KMS-11 (cell line): Measurements from ENCODE around the gene SRSF7.
"Not testable (repeated sequence)": the region's sequence is repeated elsewhere in the genome, so short reads cannot be mapped to it uniquely, and the experiment has no call there.

ENCODE experiments used
- H2AFZ ChIP-seq: fragments of 200-600 bp; sonication (generic); 2 replicates; pipeline ENCODE4 v1.6.1; 2016; ENCODE audit warnings: antibody characterized with exemption, mixed run types, low read depth
- H3K27ac ChIP-seq: fragments of 200-600 bp; sonication (generic); 2 replicates; pipeline ENCODE4 v1.6.1; 2016; ENCODE audit warnings: mild to moderate bottlenecking, mixed run types
- H3K27me3 ChIP-seq: fragments of 200-600 bp; sonication (generic); 2 replicates; pipeline ENCODE4 v1.6.1; 2017; ENCODE audit warnings: mild to moderate bottlenecking, low read depth, mixed run types, moderate library complexity; ENCODE audit not compliant: insufficient read depth
- H3K36me3 ChIP-seq: fragments of 200-600 bp; sonication (generic); 2 replicates; pipeline ENCODE4 v1.6.1; 2017; ENCODE audit warnings: mild to moderate bottlenecking, mixed run types; ENCODE audit not compliant: insufficient read depth
- H3K4me1 ChIP-seq: fragments of 200-600 bp; sonication (generic); 2 replicates; pipeline ENCODE4 v1.6.1; 2016; ENCODE audit warnings: mild to moderate bottlenecking, low read depth, mixed run types; ENCODE audit not compliant: poor library complexity, severe bottlenecking
- H3K4me2 ChIP-seq: fragments of 200-600 bp; sonication (generic); 2 replicates; pipeline ENCODE4 v1.7.0; 2016; ENCODE audit warnings: mild to moderate bottlenecking, mixed run types
- H3K4me3 ChIP-seq: fragments of 200-600 bp; sonication (generic); IDR thresholded peaks from 2 replicates; pipeline ENCODE4 v1.6.1; 2017; ENCODE audit warnings: low read depth, low read length, mixed read lengths; ENCODE audit not compliant: insufficient read depth
- H3K79me2 ChIP-seq: fragments of 200-600 bp; sonication (generic); 2 replicates; pipeline ENCODE4 v1.6.1; 2016; ENCODE audit warnings: low read depth, mixed run types; ENCODE audit not compliant: insufficient read depth
- H3K9ac ChIP-seq: fragments of 200-600 bp; sonication (generic); 2 replicates; pipeline ENCODE4 v1.6.1; 2016; ENCODE audit warnings: mild to moderate bottlenecking, mixed run types
- H4K20me1 ChIP-seq: fragments of 200-600 bp; sonication (generic); 2 replicates; pipeline ENCODE4 v1.6.1; 2016; ENCODE audit warnings: mild to moderate bottlenecking, mixed run types; ENCODE audit not compliant: insufficient read depth
- TF ChIP-seq, protein P1 (sequence below): fragments of 200-600 bp; sonication (generic); conservative IDR thresholded peaks from 2 replicates; pipeline ENCODE4 v1.6.1; 2017; ENCODE audit warnings: low read depth, mild to moderate bottlenecking, antibody characterized with exemption, low read length, moderate library complexity, mixed read lengths

Gene SRSF7

DNA sequence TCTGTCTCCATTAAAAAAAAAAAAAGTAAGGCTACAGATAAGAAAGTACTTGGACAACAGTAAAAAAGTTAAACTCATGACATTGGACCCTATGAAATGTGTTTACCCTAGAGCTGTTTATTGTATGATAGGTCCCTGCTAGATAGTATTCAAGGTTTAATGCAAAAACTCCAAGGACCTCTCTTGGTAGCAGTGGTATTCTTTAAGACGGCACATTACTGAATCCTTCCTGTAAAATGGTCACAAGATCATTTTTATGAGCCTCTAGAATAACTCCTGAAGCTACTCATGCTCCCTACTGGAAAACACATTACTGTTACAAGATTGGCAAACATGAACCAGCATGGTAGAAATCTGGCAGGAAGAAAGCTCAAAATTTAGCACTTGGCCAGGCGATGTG lies 46.5 kb downstream of the SRSF7 start:
- Histone ChIP-seq H4K20me1 (no peaks in the 10 kb centered on the region), H3K79me2 (no peaks in the 10 kb centered on the region; the same call in 1 of the 2 replicates), H3K36me3 (no peaks in the 10 kb centered on the region), H3K4me1 (peaks cover 10% of the 10 kb centered on the region), H3K4me3 (no peak overlapping the region), H3K27me3 (no peaks in the 10 kb centered on the region), H3K4me2 (no peak overlapping the region), H3K9ac (no peak overlapping the region), H3K27ac (no peak overlapping the region), H2AFZ (no peak overlapping the region)
- TF ChIP-seq, protein P1, sequence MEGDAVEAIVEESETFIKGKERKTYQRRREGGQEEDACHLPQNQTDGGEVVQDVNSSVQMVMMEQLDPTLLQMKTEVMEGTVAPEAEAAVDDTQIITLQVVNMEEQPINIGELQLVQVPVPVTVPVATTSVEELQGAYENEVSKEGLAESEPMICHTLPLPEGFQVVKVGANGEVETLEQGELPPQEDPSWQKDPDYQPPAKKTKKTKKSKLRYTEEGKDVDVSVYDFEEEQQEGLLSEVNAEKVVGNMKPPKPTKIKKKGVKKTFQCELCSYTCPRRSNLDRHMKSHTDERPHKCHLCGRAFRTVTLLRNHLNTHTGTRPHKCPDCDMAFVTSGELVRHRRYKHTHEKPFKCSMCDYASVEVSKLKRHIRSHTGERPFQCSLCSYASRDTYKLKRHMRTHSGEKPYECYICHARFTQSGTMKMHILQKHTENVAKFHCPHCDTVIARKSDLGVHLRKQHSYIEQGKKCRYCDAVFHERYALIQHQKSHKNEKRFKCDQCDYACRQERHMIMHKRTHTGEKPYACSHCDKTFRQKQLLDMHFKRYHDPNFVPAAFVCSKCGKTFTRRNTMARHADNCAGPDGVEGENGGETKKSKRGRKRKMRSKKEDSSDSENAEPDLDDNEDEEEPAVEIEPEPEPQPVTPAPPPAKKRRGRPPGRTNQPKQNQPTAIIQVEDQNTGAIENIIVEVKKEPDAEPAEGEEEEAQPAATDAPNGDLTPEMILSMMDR, result no peak

DNA sequence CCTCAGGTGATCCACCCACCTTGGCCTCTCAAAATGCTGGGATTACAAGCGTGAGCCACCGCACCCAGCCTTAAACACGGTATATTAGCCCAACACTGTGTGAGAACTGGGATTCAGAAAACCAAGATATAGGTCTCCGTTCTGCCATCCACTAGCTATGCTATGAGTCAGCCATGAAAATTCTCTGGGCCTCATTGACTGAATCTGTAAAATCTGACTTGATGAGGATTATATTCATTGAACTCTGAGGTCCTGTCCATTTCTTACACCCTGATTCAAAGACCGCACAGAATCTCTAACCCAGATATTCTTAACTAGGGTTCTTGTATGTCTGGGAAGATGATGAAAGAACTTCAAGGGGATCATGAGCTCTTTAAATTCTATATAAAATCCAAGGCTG lies 47.8 kb downstream of the SRSF7 start:
- H3K27me3 ChIP-seq, H3K4me2 ChIP-seq: not testable (repeated sequence)

DNA sequence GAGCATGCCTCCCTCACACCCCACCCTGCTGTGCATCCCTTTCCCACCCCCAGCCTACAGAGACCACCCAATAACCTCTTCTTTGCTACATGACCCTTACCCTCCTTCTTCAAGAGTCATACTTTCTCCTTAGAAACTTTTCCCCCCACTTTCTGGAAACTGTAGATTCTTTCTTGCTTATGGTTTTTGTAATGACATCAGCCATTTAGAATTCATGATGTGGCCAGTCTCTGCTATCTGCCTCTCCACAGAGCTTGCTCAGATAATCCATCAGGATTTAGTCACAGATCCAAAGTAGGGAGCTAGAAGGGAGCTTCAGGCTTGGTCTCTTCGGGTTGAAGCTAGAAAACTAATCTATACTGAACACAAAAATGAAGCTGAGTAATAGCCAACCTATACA lies 48.7 kb downstream of the SRSF7 start:
- peaks cover 4% of the 10 kb centered on the region for H3K4me1 ChIP-seq
- TF ChIP-seq, protein P1, result no peak
- H4K20me1 ChIP-seq, result no peaks in the 10 kb centered on the region
- H3K27ac ChIP-seq, result no peak overlapping the region
- no peak overlapping the region for H2AFZ ChIP-seq
- no peaks in the 10 kb centered on the region for H3K27me3 ChIP-seq
- H3K36me3 ChIP-seq, result no peaks in the 10 kb centered on the region
- H3K4me3 ChIP-seq, result no peak overlapping the region
- H3K9ac ChIP-seq, result no peak overlapping the region
- H3K79me2 ChIP-seq, result peaks cover 6% of the 10 kb centered on the region; the same call in 1 of the 2 replicates
- H3K4me2 ChIP-seq, result no peak overlapping the region

More for the DNA sequence above, 47.8 kb downstream of the SRSF7 start:
- not testable (repeated sequence) for H4K20me1 ChIP-seq, H2AFZ ChIP-seq, H3K4me3 ChIP-seq, H3K79me2 ChIP-seq, H3K36me3 ChIP-seq, H3K27ac ChIP-seq, H3K4me1 ChIP-seq, H3K9ac ChIP-seq

DNA sequence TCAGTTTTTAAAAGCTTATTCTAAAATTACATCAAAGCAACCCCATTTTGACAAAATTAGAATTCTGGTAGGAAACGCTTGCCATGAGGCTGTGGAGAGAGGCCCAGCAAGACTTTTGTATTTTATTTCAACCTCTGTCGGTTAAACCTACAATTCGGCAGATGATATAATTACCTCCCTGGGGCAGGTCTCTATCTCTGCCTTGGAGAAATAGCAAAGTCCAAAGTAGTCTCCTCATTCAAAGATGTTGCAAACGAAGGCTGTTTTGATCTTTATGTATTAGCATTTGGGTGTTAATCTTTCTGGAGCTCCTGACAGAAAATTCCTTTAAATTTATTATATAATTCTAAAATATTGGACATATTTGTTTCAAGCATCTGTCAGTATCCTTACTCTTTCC lies 49.6 kb downstream of the SRSF7 start:
- no peak overlapping the region for H3K4me3 ChIP-seq
- no peaks in the 10 kb centered on the region for H3K27me3 ChIP-seq
- H3K79me2 ChIP-seq, result peaks cover 6% of the 10 kb centered on the region; the same call in 1 of the 2 replicates
- no peaks in the 10 kb centered on the region for H4K20me1 ChIP-seq
- H2AFZ ChIP-seq, result no peak overlapping the region
- H3K4me1 ChIP-seq, result peaks cover 4% of the 10 kb centered on the region
- TF ChIP-seq, protein P1, result no peak
- H3K9ac ChIP-seq, result no peak overlapping the region
- H3K4me2 ChIP-seq, result no peak overlapping the region
- no peak overlapping the region for H3K27ac ChIP-seq
- H3K36me3 ChIP-seq, result no peaks in the 10 kb centered on the region

DNA sequence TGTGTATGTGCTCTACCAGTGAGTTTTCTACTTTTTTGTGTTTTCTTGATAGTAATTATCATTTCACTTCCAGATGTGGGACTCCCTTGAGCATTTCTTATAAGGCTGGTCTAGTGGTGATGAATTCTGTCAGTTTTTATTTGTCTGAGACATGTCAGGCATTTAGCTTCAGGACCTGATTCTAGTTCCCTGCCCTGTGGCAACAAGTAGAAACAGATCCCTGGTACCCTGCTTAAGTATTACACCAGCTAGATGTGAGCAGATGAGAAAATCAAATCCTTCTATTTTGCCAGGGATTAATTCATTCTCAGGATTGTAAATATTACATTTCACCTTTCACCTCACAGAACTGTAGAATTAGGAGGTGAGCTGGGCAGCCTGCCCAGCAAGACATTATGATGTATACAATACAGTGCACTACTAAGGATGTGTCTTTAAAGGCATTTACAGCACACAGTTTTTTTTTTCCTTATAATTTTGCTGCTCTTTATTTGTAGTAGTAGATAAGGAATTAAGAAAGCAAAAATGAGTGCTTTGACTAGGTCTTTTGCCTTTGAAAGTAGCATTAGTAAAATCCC lies 50.2 kb downstream of the SRSF7 start:
- Histone ChIP-seq H3K4me3 (no peak overlapping the region), H3K27me3 (no peaks in the 10 kb centered on the region), H2AFZ (no peak overlapping the region), H3K36me3 (no peaks in the 10 kb centered on the region), H3K79me2 (peaks cover 6% of the 10 kb centered on the region; the same call in 1 of the 2 replicates), H3K4me2 (no peak overlapping the region), H3K27ac (no peak overlapping the region), H3K4me1 (peaks cover 4% of the 10 kb centered on the region), H4K20me1 (no peaks in the 10 kb centered on the region), H3K9ac (no peak overlapping the region)
- TF ChIP-seq, protein P1, result no peak
